ENCODE results near the gene H6PD.

Gene H6PD

GRCh38 chr1:9241891-9242290, 7.3 kb downstream of the H6PD start:
- DNase-seq = no peak

- no peak for DNase-seq
These were observed 7.9 kb downstream of the H6PD start for GRCh38 chr1:9242338-9242969.

GRCh38 chr1:9243066-9243739, 8.6 kb downstream of the H6PD start:
- no peak for DNase-seq

GRCh38 chr1:9244501-9245229, 10.1 kb downstream of the H6PD start:
- DNase-seq = no peak

GRCh38 chr1:9245230-9245619, 10.7 kb downstream of the H6PD start:
- DNase-seq = no peak

GRCh38 chr1:9245661-9246060, 11.1 kb downstream of the H6PD start:
- no peak for DNase-seq

- no peak for DNase-seq
These were observed 11.6 kb downstream of the H6PD start for GRCh38 chr1:9246215-9246614.

GRCh38 chr1:9246841-9247785, 12.5 kb downstream of the H6PD start:
- DNase-seq = no peak

GRCh38 chr1:9247894-9248293, 13.3 kb downstream of the H6PD start:
- no peak for DNase-seq

- no peak for DNase-seq
These were observed 14.0 kb downstream of the H6PD start for GRCh38 chr1:9248341-9249262.

GRCh38 chr1:9249263-9249533, 14.6 kb downstream of the H6PD start:
- no peak for DNase-seq

- DNase-seq = peak; percentile 12
These were observed 15.2 kb downstream of the H6PD start for GRCh38 chr1:9249534-9250410.

- no peak for DNase-seq
These were observed 16.1 kb downstream of the H6PD start for GRCh38 chr1:9250411-9251381.

- DNase-seq = no peak
These were observed 16.9 kb downstream of the H6PD start for GRCh38 chr1:9251501-9251900.

GRCh38 chr1:9253004-9253403, 18.4 kb downstream of the H6PD start:
- DNase-seq = no peak

- DNase-seq = no peak
These were observed 19.0 kb downstream of the H6PD start for GRCh38 chr1:9253453-9254105.

GRCh38 chr1:9256332-9256731, 21.8 kb downstream of the H6PD start:
- DNase-seq = no peak

GRCh38 chr1:9257851-9258250, 23.3 kb downstream of the H6PD start:
- DNase-seq = no peak

- no peak for DNase-seq
These were observed 24.1 kb downstream of the H6PD start for GRCh38 chr1:9258629-9259028.

Data from NK-92 treated with Interleukin-12 subunit alpha and Interleukin-12 subunit beta, amount 100 ng/mL, for 24 hours (cell line).